OCI-LY1 (cell line): ENCODE results near the gene BICRAL.

Source experiments
- CTCF ChIP-seq: fragments of 200-600 bp; sonication (generic), shearing (Covaris generic); IDR thresholded peaks from 2 replicates; pipeline ENCODE4 v1.5.1; 2017; ENCODE audit warnings: mild to moderate bottlenecking, antibody characterized with exemption, low read length, moderate library complexity, mixed read lengths
- EZH2 ChIP-seq: fragments of 200-600 bp; sonication (generic), shearing (Covaris generic); IDR thresholded peaks from 2 replicates; pipeline ENCODE4 v1.8.0; 2017; ENCODE audit warnings: borderline replicate concordance, mixed run types, mild to moderate bottlenecking, antibody characterized with exemption, low read length, moderate library complexity, mixed read lengths

GRCh38 chr6:42746463-42747391 is 35.1 kb upstream of the BICRAL start:
- TF ChIP-seq CTCF (no peak), EZH2 (no peak)
